CMK (cell line): Measurements from ENCODE around the gene FMN1.

Experiments used
- DNase-seq: peaks from one replicate; pipeline ENCODE4 v3.0.0-alpha.2; 2010; ENCODE audit warnings: low read depth

Gene FMN1

GRCh38 chr15:33155691-33156420, 38.7 kb downstream of the FMN1 start:
- no peak for DNase-seq

DNA sequence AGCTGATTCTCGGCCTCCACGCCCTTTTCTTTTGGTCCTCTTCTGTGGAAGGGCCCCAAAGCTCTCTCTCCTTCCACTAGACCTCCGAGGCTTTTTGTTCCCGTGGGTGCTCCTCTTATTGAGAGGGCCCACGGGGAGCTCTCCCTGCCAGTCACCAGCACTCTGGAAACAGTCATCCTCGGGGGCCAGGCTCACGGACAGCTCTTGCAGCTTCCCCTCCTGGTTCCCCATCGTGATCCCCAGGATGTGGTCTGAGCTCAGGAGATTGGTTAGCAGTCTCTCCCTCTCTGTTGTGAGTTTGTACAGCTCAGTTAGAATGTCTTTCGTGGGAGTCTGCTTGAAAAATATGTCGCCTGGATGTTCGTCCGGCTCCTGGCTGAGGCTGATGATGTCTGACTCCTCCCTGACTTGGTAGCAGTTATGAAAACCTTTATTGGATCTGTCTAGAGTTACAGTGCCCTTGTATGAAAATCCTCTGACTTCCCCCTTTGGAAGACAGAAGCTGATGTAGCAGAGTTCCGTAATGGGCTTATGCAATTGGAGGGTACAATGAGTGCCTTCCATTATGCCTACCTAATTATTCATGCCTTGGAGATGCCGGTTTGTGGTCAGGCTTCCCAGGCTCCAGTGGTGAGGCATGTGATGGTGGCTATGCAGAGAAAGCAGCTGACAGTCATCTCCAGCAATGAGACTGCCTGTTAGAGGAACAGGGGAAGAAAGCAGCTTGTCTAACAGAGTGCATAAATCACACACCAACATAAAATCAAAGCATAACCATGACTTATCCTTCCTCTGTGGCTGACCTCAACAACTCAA, 40.0 kb downstream of the FMN1 start:
- DNase-seq: no peak

DNA sequence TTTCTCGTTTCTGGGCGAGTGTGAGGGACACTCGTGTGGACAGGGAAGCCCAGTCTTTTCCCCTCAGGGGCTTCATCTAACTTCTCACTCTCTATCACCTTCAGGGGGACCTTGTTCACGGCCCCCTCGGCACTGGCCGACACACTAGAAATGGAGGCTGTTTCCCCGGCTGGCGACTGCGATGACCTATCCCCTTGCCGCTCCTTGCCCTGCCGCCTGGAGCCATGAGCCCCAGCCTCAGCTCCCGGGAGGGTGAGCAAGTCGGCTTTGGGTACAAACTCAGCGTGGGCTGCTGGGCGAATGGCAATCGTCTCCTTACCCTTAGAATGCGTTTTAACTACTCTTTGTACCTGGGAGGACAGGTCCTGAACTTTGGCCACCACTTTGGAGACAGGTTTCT, 41.0 kb downstream of the FMN1 start:
- no peak for DNase-seq

DNA sequence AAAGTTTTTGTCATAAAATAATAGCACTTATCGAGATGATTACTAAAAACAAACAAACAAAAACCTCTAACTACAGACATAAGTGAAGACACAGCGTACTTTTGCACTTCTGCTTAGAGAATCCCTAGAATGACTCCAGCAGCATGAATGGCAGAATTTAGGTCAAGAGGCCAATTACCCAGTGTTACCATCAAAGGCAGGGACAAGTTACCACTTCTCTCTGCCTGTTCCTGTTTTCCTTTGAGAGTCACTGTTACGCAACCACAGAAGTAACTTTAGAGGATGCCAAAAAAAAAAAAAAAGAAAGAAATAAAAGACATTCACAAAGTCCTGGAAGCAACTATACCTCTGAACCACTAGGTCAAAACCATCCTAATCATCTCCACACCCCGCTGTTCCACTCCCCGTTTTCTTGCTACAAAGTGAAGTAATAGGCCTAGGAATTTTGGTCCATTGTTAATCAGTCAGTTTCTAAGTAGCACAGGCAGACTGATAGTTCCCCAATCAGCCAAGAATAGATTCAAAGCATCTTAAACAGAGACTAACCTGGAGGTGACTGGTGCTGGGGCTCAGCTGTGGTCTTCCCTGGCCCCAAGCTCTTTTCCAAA, 41.9 kb downstream of the FMN1 start:
- no peak for DNase-seq

DNA sequence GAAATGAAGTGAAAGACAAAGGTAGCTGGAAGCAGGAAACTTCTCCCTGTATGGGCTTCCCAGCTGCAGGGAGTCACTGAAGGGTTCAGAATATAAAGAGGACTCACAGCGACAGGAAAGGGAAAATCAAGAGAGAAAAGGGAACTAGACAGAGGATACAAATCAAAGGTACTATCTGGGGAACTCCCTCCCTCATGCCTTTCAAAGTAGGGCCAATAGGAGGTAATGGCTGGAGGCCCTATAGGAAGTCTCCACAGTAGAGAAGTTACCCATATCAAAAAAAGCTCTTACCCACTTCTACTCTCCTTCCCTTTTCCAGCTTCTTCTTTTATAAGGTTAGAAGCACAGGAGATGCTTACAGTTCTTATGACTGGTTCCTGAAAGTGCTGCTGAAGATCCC, 43.5 kb downstream of the FMN1 start:
- DNase-seq: no peak

GRCh38 chr15:33150431-33150941, 44.0 kb downstream of the FMN1 start:
- no peak for DNase-seq

DNA sequence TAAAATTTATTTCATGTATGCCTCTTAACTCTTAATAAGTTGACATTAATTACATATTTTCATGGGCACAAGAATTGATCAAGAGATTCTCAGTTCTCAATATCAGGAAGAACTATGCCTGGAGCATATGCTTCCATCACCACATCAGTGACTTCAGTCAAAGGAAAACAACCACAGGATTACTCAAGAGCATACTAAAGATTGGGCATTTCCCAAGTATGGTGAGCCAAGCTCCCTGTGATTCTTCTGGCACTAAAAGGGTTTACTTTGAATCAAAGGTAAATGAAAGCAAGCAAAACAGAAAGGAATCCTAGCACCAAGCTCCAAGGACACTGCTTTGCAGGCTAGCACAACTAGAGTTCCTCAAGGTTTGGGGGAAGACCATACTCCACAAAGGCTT, 44.6 kb downstream of the FMN1 start:
- no peak for DNase-seq

GRCh38 chr15:33148129-33148751, 46.3 kb downstream of the FMN1 start:
- peak; percentile 36 for DNase-seq

GRCh38 chr15:33146051-33146450, 48.5 kb downstream of the FMN1 start:
- DNase-seq: no peak

DNA sequence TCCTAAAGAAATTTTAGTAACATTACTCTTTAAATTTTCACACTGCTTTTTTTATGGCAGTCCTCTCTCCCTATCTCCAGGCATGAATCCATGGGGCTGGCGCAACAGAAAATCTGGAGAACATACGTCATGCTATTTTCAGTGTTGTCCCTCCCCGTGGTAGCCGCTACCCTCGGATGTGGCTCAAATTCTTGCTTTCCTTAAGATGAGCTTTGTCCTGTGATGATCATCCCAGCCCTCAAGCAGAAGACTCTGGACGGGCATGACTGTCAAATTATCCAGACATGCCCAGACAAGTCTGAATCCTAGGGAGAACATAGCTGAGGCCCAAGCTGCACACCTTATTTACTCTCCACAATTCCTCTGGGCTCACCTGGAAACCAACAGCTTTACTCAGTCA, 49.1 kb downstream of the FMN1 start:
- DNase-seq: no peak

GRCh38 chr15:33142708-33143107, 51.8 kb downstream of the FMN1 start:
- no peak for DNase-seq

- DNase-seq: no peak
Measured at GRCh38 chr15:33138000-33138399, 56.5 kb downstream of the FMN1 start.

GRCh38 chr15:33137101-33137500, 57.4 kb downstream of the FMN1 start:
- DNase-seq: no peak

- DNase-seq: no peak
Measured at GRCh38 chr15:33136353-33136752, 58.2 kb downstream of the FMN1 start.

DNA sequence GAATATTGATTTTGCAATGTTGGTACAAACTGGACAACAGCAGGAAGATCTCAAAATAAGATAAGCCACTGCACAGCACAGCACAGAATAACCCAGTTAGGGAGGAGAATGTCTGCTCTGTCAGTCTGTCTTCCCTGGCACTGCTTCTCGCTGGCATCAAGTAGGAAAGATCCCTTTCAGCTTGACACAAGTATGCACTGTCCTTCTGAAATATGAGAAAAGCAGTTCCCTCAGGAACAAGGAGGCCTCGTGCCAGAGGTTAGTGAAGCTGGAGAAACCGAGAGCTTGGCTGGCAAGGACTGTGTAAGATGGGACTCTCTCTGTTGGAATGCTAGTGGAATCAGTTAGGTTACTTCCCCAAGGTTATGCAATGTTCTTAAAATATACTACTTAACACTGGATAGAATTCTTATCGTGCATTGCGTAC, 59.1 kb downstream of the FMN1 start:
- DNase-seq: no peak

- DNase-seq: no peak
Measured at GRCh38 chr15:33132722-33133345, 61.7 kb downstream of the FMN1 start.

- DNase-seq: no peak
Measured at GRCh38 chr15:33132233-33132580, 62.3 kb downstream of the FMN1 start.

DNA sequence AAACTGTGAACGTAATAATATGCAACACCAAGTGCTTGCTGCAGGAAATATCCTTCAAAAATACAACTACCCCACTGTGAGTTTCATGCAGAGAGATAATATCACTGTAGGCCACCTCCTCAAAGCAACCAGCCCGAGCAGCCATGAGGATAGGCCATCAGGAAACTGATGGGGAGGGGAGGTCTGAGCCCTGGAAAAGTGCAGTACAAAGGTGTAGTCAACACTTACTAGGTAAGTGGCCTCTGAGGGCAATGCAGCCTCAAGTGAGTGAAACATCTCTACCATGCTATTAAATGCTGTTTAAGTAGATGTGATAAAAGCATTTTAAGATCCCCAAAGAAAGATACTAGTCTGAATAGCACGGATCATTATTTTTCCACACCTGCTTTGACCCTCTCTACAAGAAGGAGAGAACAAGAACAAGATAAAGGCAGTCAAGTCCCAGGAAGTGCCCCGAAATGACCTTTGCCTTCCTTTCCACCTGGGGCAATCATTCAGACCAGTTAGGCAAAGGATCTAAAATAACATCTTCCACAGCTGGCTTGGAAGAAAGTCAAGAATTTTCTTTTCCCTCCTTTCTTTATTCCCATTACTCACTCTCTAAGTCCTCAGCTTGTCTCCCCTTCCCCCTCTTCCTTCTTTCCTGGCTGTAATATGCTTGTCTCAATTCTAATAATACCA, 62.8 kb downstream of the FMN1 start:
- no peak for DNase-seq

DNA sequence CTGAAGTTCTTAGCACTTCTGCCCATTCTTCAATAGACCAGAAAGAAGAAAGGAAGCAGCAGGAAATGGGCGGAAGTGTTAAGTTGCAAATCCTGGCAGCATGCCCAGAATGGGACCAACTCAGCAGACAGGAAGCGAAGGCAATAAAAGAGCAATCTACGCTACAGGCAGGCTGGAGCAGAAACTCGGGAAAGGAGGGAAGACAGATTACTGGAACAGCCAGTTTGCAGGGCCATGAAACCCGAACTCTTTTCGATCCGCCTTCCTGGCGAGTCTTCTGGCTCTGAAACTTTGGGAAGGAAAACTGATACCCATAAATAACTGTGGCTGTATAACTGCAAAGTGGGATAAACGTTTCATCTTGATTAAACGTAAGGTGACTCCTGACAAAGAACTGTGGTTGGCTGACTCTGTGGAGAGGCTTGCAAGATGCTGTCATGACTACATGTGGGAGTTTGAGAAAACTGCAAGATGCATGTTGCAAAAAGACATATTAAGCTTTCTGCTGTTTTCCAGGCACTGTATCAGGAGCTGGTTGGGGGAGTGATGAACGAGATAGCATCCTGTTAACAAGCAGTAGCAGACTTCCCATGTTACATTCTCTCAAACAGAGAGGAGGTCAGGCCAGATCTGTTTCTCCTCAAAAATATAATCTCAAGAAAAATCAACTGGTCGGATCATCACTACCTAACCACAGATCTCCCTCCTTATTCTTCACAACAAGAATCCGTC, 67.8 kb downstream of the FMN1 start:
- no peak for DNase-seq

GRCh38 chr15:33125894-33126537, 68.5 kb downstream of the FMN1 start:
- DNase-seq: no peak
